Transverse colon (tissue), 4 donors: ENCODE data around the gene CMTM2. TPM values are rescaled to one million over a fixed set of nuclear protein-coding genes. Genes with fewer than 3 reads are reported as not detected.

Experiments used
- DNase-seq: peaks from one replicate; pipeline ENCODE4 v3.0.0-alpha.2; 2019
- H3K27ac ChIP-seq, 4 donors: fragments of 200-600 bp; sonication (generic); 2 replicates each; pipeline ENCODE4 v1.5.1; 2016 to 2018; ENCODE audit warnings: inconsistent platforms in 4 of 4
- H3K27me3 ChIP-seq: fragments of 200-600 bp; sonication (generic); 2 replicates; pipeline ENCODE4 v1.5.1; 2017; ENCODE audit warnings: inconsistent platforms
- H3K36me3 ChIP-seq, 4 donors: fragments of 200-600 bp; sonication (generic); 2 replicates each; pipeline ENCODE4 v1.5.1; 2017 to 2019; ENCODE audit warnings: inconsistent platforms in 4 of 4
- H3K4me1 ChIP-seq, 4 donors: fragments of 200-600 bp; sonication (generic); 2 replicates each; pipeline ENCODE4 v1.5.1; 2017 to 2020; ENCODE audit warnings: inconsistent platforms in 4 of 4
- H3K4me3 ChIP-seq, 4 donors: fragments of 200-600 bp; sonication (generic); 1 replicate in 1 of 4; 2 replicates in 3 of 4; pipeline versions ENCODE4 v1.5.1 to v1.6.1; 2017 to 2019; ENCODE audit warnings: inconsistent platforms in 4 of 4
- H3K9me3 ChIP-seq, 2 donors: fragments of 200-600 bp; sonication (generic); 2 replicates each; pipeline ENCODE4 v1.5.1; 2017 to 2019; ENCODE audit warnings: inconsistent platforms in 2 of 2
- CTCF ChIP-seq, 5 experiments: fragments of 200-600 bp in 3 of 5; fragments of 450-650 bp in 2 of 5; sonication (generic) in 3 of 5; IDR thresholded peaks; 1 replicate in 2 of 5; 2 replicates in 3 of 5; pipeline ENCODE4 v1.5.1; 2016 to 2017; ENCODE audit warnings: antibody characterized with exemption in 5 of 5, inconsistent platforms in 3 of 5, mild to moderate bottlenecking in 2 of 5, moderate library complexity in 1 of 5
- EP300 ChIP-seq: sonication (generic); formaldehyde crosslinking; IDR thresholded peaks from one replicate; pipeline ENCODE4 v1.6.1; 2017; ENCODE audit warnings: antibody characterized with exemption, low read depth
- POLR2A ChIP-seq: fragments of 450-650 bp; IDR thresholded peaks from one replicate; pipeline ENCODE4 v1.6.1; 2016; ENCODE audit warnings: antibody characterized with exemption, mild to moderate bottlenecking, moderate library complexity
- POLR2AphosphoS5 ChIP-seq, 3 donors: sonication (generic); formaldehyde crosslinking; IDR thresholded peaks; one replicate each; pipeline ENCODE4 v1.6.1; 2016; ENCODE audit warnings: antibody characterized with exemption in 3 of 3
- WGBS, 2 donors: methylation state at CpG; one replicate each; pipeline ENCODE4 v1.1.5; 2018; ENCODE audit warnings: low coverage in 1 of 2; 5-methylcytosine and 5-hydroxymethylcytosine counted together
- in situ Hi-C, 4 donors: fragments of 200-750 bp; cut with MboI; loops; one replicate each; pipeline versions ENCODE4 v1.15.0 to v1.15.1; 2017; ENCODE audit warnings: low sequenced_read_pairs in 3 of 4, low pct_ligation_motif_present in 1 of 4, low pct_unique_long_range_greater_than_20kb in 1 of 4
- intact Hi-C: fragments of 100-400 bp; cut with DNase I; formaldehyde crosslinking; loops from one replicate; pipeline ENCODE4 v1.15.1; 2023; ENCODE audit warnings: low total_unique reads
- total RNA-seq, 4 donors: library from RNA; depleted of rRNA; stranded (reverse); fragments of >200 nt; gene quantifications; one replicate each; pipeline ENCODE4 v1.1.0, GENCODE V29; 2016

The CMTM2 gene
- total RNA-seq, 4 donors from 2014 or later: 0.48 TPM; not detected in 3

- in situ Hi-C loops (loop anchor here in 2 of 4 donors (10.0 to 25.0 kb wide), 2 partner anchors 191 to 199 kb away; no protein-coding TSS in a partner anchor), intact Hi-C loops (loop anchor here (10.0 kb wide), 1 partner anchor 199 kb away; no protein-coding TSS in a partner anchor)
- TF ChIP-seq POLR2A: peak; percentile 35
- no peak for TF ChIP-seq CTCF (IDR thresholded peaks at IDR 0.05)
- Histone ChIP-seq H3K27me3 (peaks cover 17% of the 10 kb centered on the region), H3K4me1 (peaks cover 0 to 39% (median 22%) of the 10 kb centered on the region in 4 donors), H3K27ac (peak overlapping the region; percentile 81 to 88 (median 84)), H3K9me3 (no peaks in the 10 kb centered on the region), H3K4me3 (peak overlapping the region; percentile 54 to 84 (median 71)), H3K36me3 (no peaks in the 10 kb centered on the region)
- peak; percentile 59 for DNase-seq
- 23 to 40% methylated on average over 5 to 31 of the region's 32 CpGs for WGBS, 2 donors
These were observed 24.5 kb downstream of the CMTM2 start for GRCh38 chr16:66603537-66604375.

GRCh38 chr16:66604376-66605176 lies 25.3 kb downstream of the CMTM2 start, which contains the start of gene CMTM3:
Gene CMTM3, plus strand, starts transcription at chr16:66604704. Its CDS starts 102 bp downstream, at chr16:66604806.
- Histone ChIP-seq H3K4me3 (peak within 1 kb of the TSS; percentile 54 to 84 (median 71)), H3K9me3 (no peaks in the 10 kb centered on the region), H3K36me3 (no peaks in the 10 kb centered on the region), H3K4me1 (peaks cover 0 to 41% (median 22%) of the 10 kb centered on the region in 4 donors), H3K27ac (peak within 1 kb of the TSS; percentile 81 to 88 (median 84)), H3K27me3 (peaks cover 17% of the 10 kb centered on the region)
- DNase-seq: peak; percentile 59
- intact Hi-C loops (loop anchor here (5.0 to 10.0 kb wide), 2 partner anchors 200 to 263 kb away; no protein-coding TSS in a partner anchor), in situ Hi-C loops (loop anchor here in 2 of 4 donors (10.0 to 25.0 kb wide), 2 partner anchors 192 to 200 kb away; no protein-coding TSS in a partner anchor)
- TF ChIP-seq POLR2AphosphoS5 (IDR thresholded peaks at IDR 0.05): peak in 1 of 3 donors; percentile 7
- TF ChIP-seq POLR2A: no peak
- no peak for TF ChIP-seq EP300
- TF ChIP-seq CTCF (IDR thresholded peaks at IDR 0.05): peak; percentile 58 to 79 (median 65)
- 7% methylated on average over 16 of the region's 96 CpGs; no CpG with 5 or more reads in 1 of the 2 donors for WGBS, 2 donors

GRCh38 chr16:66605177-66605978 lies 26.1 kb downstream of the CMTM2 start:
- peak; percentile 40 for DNase-seq
- H3K27me3 ChIP-seq: peaks cover 17% of the 10 kb centered on the region
- WGBS, 2 donors: 16% methylated on average over 26 of the region's 61 CpGs; no CpG with 5 or more reads in 1 of the 2 donors
- TF ChIP-seq POLR2A (no peak), CTCF (IDR thresholded peaks at IDR 0.05) (no peak), EP300 (no peak), POLR2AphosphoS5 (IDR thresholded peaks at IDR 0.05) (no peak)
- intact Hi-C loops (loop anchor here (5.0 to 10.0 kb wide), 2 partner anchors 201 to 262 kb away; no protein-coding TSS in a partner anchor), in situ Hi-C loops (loop anchor here in 2 of 4 donors (10.0 to 25.0 kb wide), 2 partner anchors 193 to 201 kb away; no protein-coding TSS in a partner anchor)
- peaks cover 0 to 41% (median 22%) of the 10 kb centered on the region in 4 donors for H3K4me1 ChIP-seq
- H3K27ac ChIP-seq: peak overlapping the region; percentile 81 to 88 (median 84)
- no peaks in the 10 kb centered on the region for H3K9me3 ChIP-seq
- H3K4me3 ChIP-seq: peak overlapping the region; percentile 54 to 84 (median 71)
- no peaks in the 10 kb centered on the region for H3K36me3 ChIP-seq
